RWPE2 (cell line): ENCODE results near the gene GPN2.

Source experiments
- ATAC-seq: fragments of 200-7000 bp; cut with Tn5 transposase; 3 replicates; pipeline ENCODE4 v1.9.1; 2021; ENCODE audit warnings: low read depth
- DNase-seq: peaks from one replicate; pipeline ENCODE4 v3.0.0-alpha.2; 2020; ENCODE audit warnings: low spot score
- H3K27ac ChIP-seq: fragments of 450-650 bp; 2 replicates; pipeline ENCODE4 v1.5.1; 2017; ENCODE audit warnings: mild to moderate bottlenecking; ENCODE audit not compliant: poor library complexity, severe bottlenecking
- H3K27me3 ChIP-seq: fragments of 250-450 bp; sonication (Bioruptor Pico); 2 replicates; pipeline ENCODE4 v1.5.1; 2021; ENCODE audit warnings: mild to moderate bottlenecking, moderate library complexity; ENCODE audit not compliant: insufficient read depth, poor library complexity, severe bottlenecking
- H3K36me3 ChIP-seq: fragments of 250-450 bp; sonication (Bioruptor Pico); 2 replicates; pipeline ENCODE4 v1.5.1; 2020; ENCODE audit warnings: low read depth, mild to moderate bottlenecking, moderate library complexity
- H3K4me1 ChIP-seq: fragments of 250-450 bp; sonication (Bioruptor Pico); 2 replicates; pipeline ENCODE4 v1.5.1; 2021; ENCODE audit warnings: mild to moderate bottlenecking, moderate library complexity; ENCODE audit not compliant: insufficient read depth, poor library complexity, severe bottlenecking
- H3K4me3 ChIP-seq: fragments of 250-450 bp; sonication (Bioruptor Pico); 2 replicates; pipeline ENCODE4 v1.5.1; 2021; ENCODE audit warnings: mild to moderate bottlenecking, moderate library complexity; ENCODE audit not compliant: severe bottlenecking
- H3K9me3 ChIP-seq: fragments of 250-450 bp; sonication (Bioruptor Pico); 2 replicates; pipeline ENCODE4 v1.5.1; 2021; ENCODE audit warnings: mild to moderate bottlenecking, moderate library complexity; ENCODE audit not compliant: severe bottlenecking
- CTCF ChIP-seq: fragments of 450-650 bp; IDR thresholded peaks from one replicate; pipeline ENCODE4 v1.5.1; 2017; ENCODE audit warnings: mild to moderate bottlenecking, moderate library complexity; ENCODE audit not compliant: poor library complexity, severe bottlenecking

The GPN2 gene

GRCh38 chr1:26863685-26864077, 26.4 kb downstream of the GPN2 start:
- no peak for TF ChIP-seq CTCF
- Histone ChIP-seq H3K9me3 (no peaks in the 10 kb centered on the region), H3K27me3 (no peaks in the 10 kb centered on the region), H3K27ac (peak overlapping the region; percentile 98), H3K4me3 (peak overlapping the region; percentile 80), H3K4me1 (peaks cover 47% of the 10 kb centered on the region), H3K36me3 (peaks cover 15% of the 10 kb centered on the region)
- DNase-seq (no peak), ATAC-seq (no peak)

- Histone ChIP-seq H3K27ac (peak within 1 kb of the TSS; percentile 98), H3K4me3 (peak within 1 kb of the TSS; percentile 80), H3K9me3 (no peaks in the 10 kb centered on the region), H3K27me3 (no peaks in the 10 kb centered on the region), H3K36me3 (peaks cover 15% of the 10 kb centered on the region), H3K4me1 (peaks cover 54% of the 10 kb centered on the region)
- ATAC-seq (peak; percentile 59), DNase-seq (peak; percentile 96)
- peak; percentile 94 for TF ChIP-seq CTCF
Observed at GRCh38 chr1:26862781-26863684, 27.1 kb downstream of the GPN2 start, which contains the start of gene SFN. Gene SFN (plus strand): TSS chr1:26863149. CDS start chr1:26863213, 64 bp downstream.

GRCh38 chr1:26861889-26862378, 28.1 kb downstream of the GPN2 start:
- no peaks in the 10 kb centered on the region for H3K9me3 ChIP-seq
- no peak for ATAC-seq
- peaks cover 53% of the 10 kb centered on the region for H3K4me1 ChIP-seq
- DNase-seq = no peak
- H3K27me3 ChIP-seq = no peaks in the 10 kb centered on the region
- H3K36me3 ChIP-seq = peaks cover 15% of the 10 kb centered on the region
- TF ChIP-seq CTCF = no peak
- peak overlapping the region; percentile 98 for H3K27ac ChIP-seq
- no peak overlapping the region for H3K4me3 ChIP-seq

- Histone ChIP-seq H3K36me3 (peaks cover 15% of the 10 kb centered on the region), H3K27ac (peak overlapping the region; percentile 98), H3K4me3 (no peak overlapping the region), H3K9me3 (no peaks in the 10 kb centered on the region), H3K4me1 (peaks cover 53% of the 10 kb centered on the region), H3K27me3 (no peaks in the 10 kb centered on the region)
- peak; percentile 27 for TF ChIP-seq CTCF
- ATAC-seq (peak; percentile 0; the same call in 2 of the 3 replicates), DNase-seq (no peak)
Observed at GRCh38 chr1:26861286-26861701, 28.8 kb downstream of the GPN2 start.
